Astrocyte of the cerebellum (primary cell): ENCODE results near the gene ADCY6.
A peak's percentile ranks its signal among the peaks of the same experiment; 100 is the strongest.

Experiments
- DNase-seq: peaks from one replicate; pipeline ENCODE4 v3.0.0-alpha.2; 2011; ENCODE audit warnings: low read depth
- H3K4me3 ChIP-seq: 2 replicates; pipeline ENCODE4 v1.5.1; 2011; ENCODE audit warnings: mild to moderate bottlenecking, low read depth, low read length, moderate library complexity
- CTCF ChIP-seq: IDR thresholded peaks from 2 replicates; pipeline ENCODE4 v1.5.1; 2012; ENCODE audit warnings: low read length, low read depth, moderate library complexity, mild to moderate bottlenecking; ENCODE audit errors: missing control alignments
- in situ Hi-C: cut with HindIII; loops from 2 replicates; pipeline ENCODE4 v1.10.0; 2017; ENCODE audit warnings: low sequenced_read_pairs

Gene ADCY6

GRCh38 chr12:48787791-48788523 lies 932 bp downstream of the ADCY6 start:
- DNase-seq = no peak
- no peak for TF ChIP-seq CTCF
- peak overlapping the region; percentile 79 for H3K4me3 ChIP-seq
- in situ Hi-C loops = no loop called here

GRCh38 chr12:48786591-48787544 lies 2.0 kb downstream of the ADCY6 start:
- in situ Hi-C loops = no loop called here
- H3K4me3 ChIP-seq = peak overlapping the region; percentile 79
- DNase-seq = no peak
- no peak for TF ChIP-seq CTCF

GRCh38 chr12:48783432-48783831 lies 5.5 kb downstream of the ADCY6 start:
- no peak for TF ChIP-seq CTCF
- H3K4me3 ChIP-seq = no peak overlapping the region
- DNase-seq = no peak
- in situ Hi-C loops = no loop called here

- in situ Hi-C loops = no loop called here
- no peak overlapping the region for H3K4me3 ChIP-seq
- no peak for DNase-seq
- no peak for TF ChIP-seq CTCF
Measured at GRCh38 chr12:48782457-48783395, 6.2 kb downstream of the ADCY6 start.

- DNase-seq = no peak
- H3K4me3 ChIP-seq = no peak overlapping the region
- TF ChIP-seq CTCF = no peak
- in situ Hi-C loops = no loop called here
Measured at GRCh38 chr12:48781750-48782456, 7.0 kb downstream of the ADCY6 start.
